DMS153 treated with DMSO at 0.1 percent for 48 hours (cell line): ENCODE data around the gene PPP1R3E.

Experiments
- DNase-seq: peaks from one replicate; lab custom pipeline; 2025; ENCODE audit not compliant: unreplicated experiment; lab: John Stamatoyannopoulos, UW

PPP1R3E gene

GRCh38 chr14:23322568-23323517, 20.2 kb upstream of the PPP1R3E start:
- no peak for DNase-seq

DNA sequence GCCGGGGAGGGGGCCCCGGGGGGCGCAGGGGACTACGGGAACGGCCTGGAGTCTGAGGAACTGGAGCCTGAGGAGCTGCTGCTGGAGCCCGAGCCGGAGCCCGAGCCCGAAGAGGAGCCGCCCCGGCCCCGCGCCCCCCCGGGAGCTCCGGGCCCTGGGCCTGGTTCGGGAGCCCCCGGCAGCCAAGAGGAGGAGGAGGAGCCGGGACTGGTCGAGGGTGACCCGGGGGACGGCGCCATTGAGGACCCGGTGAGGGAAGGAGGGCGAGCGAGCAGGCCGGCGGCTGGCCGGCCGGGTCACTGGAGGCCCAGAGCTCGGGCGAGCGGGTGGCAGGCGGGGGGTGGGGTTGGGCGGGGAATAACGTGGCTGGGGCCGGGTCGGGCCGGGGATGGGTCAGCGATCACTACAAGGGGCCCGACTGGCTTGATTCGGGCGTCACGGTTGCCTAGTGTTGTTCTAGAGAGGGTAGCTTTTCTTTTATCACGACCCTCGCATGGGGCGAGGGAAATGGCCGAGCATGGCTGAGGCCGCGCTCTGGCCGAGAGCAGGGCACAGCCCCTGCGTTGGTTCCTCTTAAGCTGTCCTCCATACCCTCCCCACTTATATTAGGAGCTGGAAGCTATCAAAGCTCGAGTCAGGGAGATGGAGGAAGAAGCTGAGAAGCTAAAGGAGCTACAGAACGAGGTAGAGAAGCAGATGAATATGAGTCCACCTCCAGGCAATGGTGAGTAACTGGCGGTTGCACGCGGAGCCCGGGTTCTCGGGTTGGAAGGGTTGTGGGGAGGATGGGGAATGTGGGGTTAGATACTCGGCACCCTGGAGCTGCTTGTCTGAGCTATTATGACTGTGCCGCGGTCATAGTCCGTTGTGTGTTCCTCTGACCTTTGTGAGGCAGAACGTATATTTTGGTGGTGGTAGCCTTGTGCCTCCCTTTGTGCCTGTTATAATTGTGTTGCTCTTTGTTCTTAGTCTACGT, 19.2 kb upstream of the PPP1R3E start:
- DNase-seq: no peak

- peak; percentile 99 for DNase-seq
These were observed 18.2 kb upstream of the PPP1R3E start, which contains the start of gene PABPN1 for GRCh38 chr14:23320584-23321571. PABPN1 (plus strand) TSS chr14:23321457; CDS start chr14:23321470, 13 bp downstream.

DNA sequence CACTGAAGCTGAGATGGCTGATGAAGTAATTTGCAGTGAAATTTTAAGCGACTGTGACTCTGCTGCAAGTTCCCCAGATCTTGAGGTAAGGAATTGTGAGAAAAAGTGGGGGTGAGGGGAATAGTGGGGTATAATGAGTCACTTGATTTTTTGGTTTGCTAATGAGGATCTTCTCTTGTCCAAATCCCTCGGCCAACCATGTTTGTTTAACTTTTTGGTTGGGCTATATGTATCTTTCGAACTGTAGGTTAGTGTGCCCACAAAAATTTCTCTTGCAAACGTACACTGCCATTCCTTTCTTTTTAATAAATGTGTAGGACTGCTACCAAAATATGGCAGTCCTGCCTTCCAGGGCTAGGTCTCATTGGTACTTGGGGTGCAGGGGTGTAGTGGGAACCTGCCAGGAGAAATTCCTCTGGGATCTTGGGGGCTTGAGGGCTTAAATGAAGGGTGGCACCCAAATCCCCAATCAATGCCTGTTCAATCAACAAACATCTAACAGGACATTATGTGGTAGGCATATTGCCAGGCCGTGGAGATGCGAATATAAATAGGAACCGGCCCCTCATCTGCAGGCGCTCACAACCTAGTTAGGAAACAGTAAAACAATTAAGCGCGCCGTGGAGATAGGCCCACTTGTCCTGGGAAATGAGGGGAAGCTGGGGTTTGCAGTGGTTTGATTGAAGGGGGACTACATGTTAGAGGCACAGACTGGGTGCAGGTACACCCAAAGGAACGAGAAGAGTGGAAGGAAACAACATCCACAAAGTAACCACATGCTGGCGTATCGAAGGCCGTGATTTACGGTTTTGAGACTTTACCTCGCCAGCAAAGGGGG, 17.3 kb upstream of the PPP1R3E start:
- DNase-seq: no peak

DNA sequence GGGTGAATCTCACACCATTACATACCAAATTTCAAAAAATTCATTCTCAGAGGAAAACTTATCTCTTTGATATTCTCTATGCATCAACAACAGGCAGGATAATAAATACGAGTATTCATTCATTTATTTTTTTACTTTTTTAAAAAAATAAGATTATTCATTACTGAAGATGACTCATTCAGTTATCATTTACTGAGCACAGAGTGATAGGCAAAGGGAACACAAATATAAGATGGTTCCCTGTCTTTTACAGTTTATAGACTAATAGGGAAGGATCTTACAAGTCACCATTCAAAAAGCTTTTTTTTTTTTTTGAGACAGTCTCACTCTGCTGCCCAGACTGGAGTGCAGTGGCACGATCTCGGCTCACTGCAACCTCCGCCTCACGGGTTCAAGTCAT, 13.6 kb upstream of the PPP1R3E start:
- DNase-seq: no peak

DNA sequence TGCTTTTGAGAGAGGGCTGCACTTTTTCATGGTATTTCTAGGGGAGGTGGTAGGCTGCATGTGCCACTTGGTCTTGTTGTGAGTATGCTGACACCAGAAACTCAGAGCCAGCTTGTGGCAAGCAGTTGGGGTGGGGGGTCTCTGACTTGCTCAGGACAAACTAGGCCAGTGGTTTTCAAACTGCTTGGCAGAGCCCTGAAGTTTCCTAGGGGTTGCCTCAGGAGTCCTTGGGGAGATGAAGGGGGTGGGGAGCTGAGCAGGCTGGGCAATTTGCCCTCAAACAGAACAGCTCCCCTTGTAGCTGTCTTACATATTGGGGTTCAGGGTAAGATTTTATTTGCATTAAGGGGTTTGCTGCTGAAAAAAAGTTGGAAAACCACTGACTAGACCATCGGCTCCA, 7.9 kb upstream of the PPP1R3E start:
- DNase-seq: no peak

- DNase-seq: no peak
These were observed 6.2 kb upstream of the PPP1R3E start for GRCh38 chr14:23308721-23309445.

- no peak for DNase-seq
These were observed 5.3 kb upstream of the PPP1R3E start for GRCh38 chr14:23307687-23308644.

DNA sequence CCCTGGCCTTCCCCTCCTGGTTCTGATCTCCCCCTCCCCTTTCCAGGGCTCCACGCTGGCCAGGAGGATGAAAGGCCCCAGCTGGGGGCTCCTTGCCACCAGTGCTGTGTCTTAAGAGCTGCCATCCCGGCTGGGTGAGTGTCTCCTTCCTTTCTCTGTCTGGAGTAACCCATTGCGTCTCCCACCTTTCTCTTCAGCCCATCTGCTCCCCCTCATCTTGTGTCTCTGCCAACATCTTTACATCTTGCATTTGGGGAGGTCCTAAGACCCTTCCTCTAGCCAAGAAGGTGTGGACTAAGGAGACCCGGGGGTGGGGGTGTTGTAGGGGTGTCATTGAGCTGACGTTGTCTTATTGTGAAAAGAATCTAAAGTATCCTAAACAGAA, 4.5 kb upstream of the PPP1R3E start:
- DNase-seq: no peak

- DNase-seq: peak; percentile 90
These were observed 3.9 kb upstream of the PPP1R3E start, which contains the start of gene BCL2L2 for GRCh38 chr14:23306412-23307145. BCL2L2 (plus strand) TSS chr14:23306833; CDS start chr14:23307768, 935 bp downstream.

- DNase-seq: no peak
These were observed 730 bp downstream of the PPP1R3E start for GRCh38 chr14:23301969-23302289.

DNA sequence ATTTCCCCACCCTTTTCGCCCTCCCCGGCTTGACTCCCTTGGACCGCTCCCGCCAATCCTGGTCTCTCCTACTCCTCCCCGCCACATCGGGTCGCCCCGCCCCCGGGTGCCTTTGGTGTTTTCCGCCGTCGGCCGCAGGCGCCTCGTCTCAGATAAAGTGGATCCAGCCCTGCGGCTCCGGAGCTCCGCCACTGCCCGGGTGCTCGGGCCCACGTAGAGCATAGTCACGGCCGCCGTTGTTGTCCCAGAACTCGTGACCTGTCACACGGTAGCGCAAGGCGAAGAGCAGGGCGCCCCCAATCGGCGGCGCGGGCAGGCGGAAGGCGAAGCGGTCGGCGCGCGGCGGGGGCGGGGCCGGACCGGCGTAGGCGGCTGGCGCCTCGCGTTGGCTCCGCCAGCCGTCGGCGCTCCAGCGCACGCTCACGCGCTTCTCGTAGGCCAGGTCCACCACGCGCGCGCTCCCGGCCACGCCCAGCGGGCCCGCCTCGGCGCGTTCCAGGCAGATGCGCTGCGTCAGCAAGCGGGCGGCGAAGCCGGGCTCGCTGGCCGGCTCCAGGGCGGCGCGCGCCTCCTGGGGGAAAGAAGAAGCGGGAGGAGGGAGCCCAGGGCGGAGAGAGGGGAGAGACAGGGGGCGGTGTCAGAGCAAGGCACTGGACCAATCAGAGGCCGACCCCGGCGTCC, 1.2 kb downstream of the PPP1R3E start:
- DNase-seq: peak; percentile 98

GRCh38 chr14:23300687-23301223, 1.9 kb downstream of the PPP1R3E start:
- peak; percentile 24 for DNase-seq

DNA sequence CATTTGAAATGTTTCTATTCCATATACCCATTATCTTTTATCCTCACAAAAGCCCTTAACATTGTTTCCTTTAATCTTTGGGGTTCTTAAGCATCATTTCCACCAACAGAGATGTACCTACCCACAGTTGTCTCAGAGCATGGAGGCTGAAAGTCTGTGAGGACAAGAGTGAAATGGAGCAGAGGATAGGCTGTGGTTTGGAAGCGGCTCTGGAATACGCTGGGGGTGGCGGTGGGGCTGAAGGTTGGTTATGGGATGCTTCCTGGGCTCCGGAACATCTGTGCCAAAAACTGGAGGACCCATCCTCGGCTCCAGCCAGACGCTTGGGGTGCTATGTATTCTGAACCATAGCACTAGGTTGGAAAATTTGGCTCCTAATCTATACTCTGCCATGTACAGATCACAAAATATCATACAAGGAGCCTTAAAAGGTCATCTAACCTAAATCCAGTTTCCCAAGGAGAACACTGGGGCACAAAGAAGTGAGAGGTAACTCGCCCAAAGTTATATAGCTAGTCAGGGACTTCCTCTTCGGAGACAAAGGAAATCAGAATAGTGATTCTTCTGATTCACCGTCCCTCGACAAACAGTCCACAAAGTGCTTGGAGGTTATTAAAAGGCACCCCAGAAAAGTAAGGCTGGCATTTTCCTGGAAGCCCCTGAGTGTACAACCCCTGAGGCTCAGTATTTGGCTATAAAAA, 2.5 kb downstream of the PPP1R3E start:
- DNase-seq: no peak

- no peak for DNase-seq
These were observed 3.3 kb downstream of the PPP1R3E start for GRCh38 chr14:23299211-23299957.
